ENCODE results near the gene NEDD4L. TPM values are rescaled to one million over a fixed set of nuclear protein-coding genes. Genes with fewer than 3 reads are reported as not detected.

NEDD4L gene
- total RNA-seq, 2 experiments from 2014 or later: 11.2 to 13.7 TPM

- no peak for TF ChIP-seq CTCF (IDR thresholded peaks at IDR 0.05)
- Histone ChIP-seq H3K4me1 (ENCODE audit: insufficient read depth, low read length) (no peaks in the 10 kb centered on the region), H3K9me3 (ENCODE audit: control insufficient read depth in 1 of 2, insufficient read depth in 1 of 2, low read length in 2 of 2) (no peaks in the 10 kb centered on the region), H3K4me3 (ENCODE audit: low read length) (no peak overlapping the region), H3K36me3 (ENCODE audit: insufficient read depth, low read length) (no peaks in the 10 kb centered on the region), H3K27ac (ENCODE audit: low read depth in 1 of 2, low read length in 2 of 2) (no peak overlapping the region), H3K27me3 (ENCODE audit: control insufficient read depth in 1 of 2, insufficient read depth in 2 of 2, low read length in 2 of 2) (no peaks in the 10 kb centered on the region)
- Mint-ChIP-seq H3K4me1 (ENCODE audit: low read depth) (no peaks in the 10 kb centered on the region), H3K36me3 (ENCODE audit: low read depth) (no peaks in the 10 kb centered on the region), H3K9me3 (no peaks in the 10 kb centered on the region), H3K4me3 (no peak overlapping the region), H3K27ac (no peak overlapping the region), H3K27me3 (peaks cover 6% of the 10 kb centered on the region)
- DNase-seq (no peak), ATAC-seq (ENCODE audit: poor library complexity) (no peak)
- POLR2A ChIA-PET: interaction anchor here (1.4 kb wide), 1 partner anchor 17 kb away, joined by 3 read pairs; no protein-coding TSS in a partner anchor
- intact Hi-C loops (cut with DNase I, micrococcal nuclease): loop anchor here in 1 of 2 experiments (5.0 kb wide), 1 partner anchor 296 kb away; no protein-coding TSS in a partner anchor
- CTCF ChIA-PET: no interaction called here
Measured at GRCh38 chr18:58178511-58178910, 134.5 kb downstream of the NEDD4L start.

GRCh38 chr18:58180172-58180571, 136.1 kb downstream of the NEDD4L start:
- Histone ChIP-seq H3K4me1 (ENCODE audit: insufficient read depth, low read length) (no peaks in the 10 kb centered on the region), H3K27ac (ENCODE audit: low read depth in 1 of 2, low read length in 2 of 2) (no peak overlapping the region), H3K9me3 (ENCODE audit: control insufficient read depth in 1 of 2, insufficient read depth in 1 of 2, low read length in 2 of 2) (no peaks in the 10 kb centered on the region), H3K4me3 (ENCODE audit: low read length) (no peak overlapping the region), H3K36me3 (ENCODE audit: insufficient read depth, low read length) (no peaks in the 10 kb centered on the region), H3K27me3 (ENCODE audit: control insufficient read depth in 1 of 2, insufficient read depth in 2 of 2, low read length in 2 of 2) (no peaks in the 10 kb centered on the region)
- CTCF ChIA-PET: interaction anchor here (1.1 kb wide), 1 partner anchor 11 kb away, joined by 3 read pairs; no protein-coding TSS in a partner anchor
- H3K9me3 Mint-ChIP-seq: no peaks in the 10 kb centered on the region
- no peak overlapping the region for H3K27ac Mint-ChIP-seq
- DNase-seq: no peak
- H3K4me3 Mint-ChIP-seq: no peak overlapping the region
- H3K27me3 Mint-ChIP-seq: peaks cover 6% of the 10 kb centered on the region
- no peak for ATAC-seq (ENCODE audit: poor library complexity)
- POLR2A ChIA-PET: no interaction called here
- H3K4me1 Mint-ChIP-seq (ENCODE audit: low read depth): no peaks in the 10 kb centered on the region
- TF ChIP-seq CTCF (IDR thresholded peaks at IDR 0.05): no peak
- no peaks in the 10 kb centered on the region for H3K36me3 Mint-ChIP-seq (ENCODE audit: low read depth)
- intact Hi-C loops (cut with DNase I, micrococcal nuclease): loop anchor here (2.0 to 10.0 kb wide), 7 partner anchors 133 to 585 kb away; no protein-coding TSS in a partner anchor

- Histone ChIP-seq H3K4me1 (ENCODE audit: insufficient read depth, low read length) (no peaks in the 10 kb centered on the region), H3K27ac (ENCODE audit: low read depth in 1 of 2, low read length in 2 of 2) (no peak overlapping the region), H3K9me3 (ENCODE audit: control insufficient read depth in 1 of 2, insufficient read depth in 1 of 2, low read length in 2 of 2) (no peaks in the 10 kb centered on the region), H3K4me3 (ENCODE audit: low read length) (no peak overlapping the region), H3K27me3 (ENCODE audit: control insufficient read depth in 1 of 2, insufficient read depth in 2 of 2, low read length in 2 of 2) (no peaks in the 10 kb centered on the region), H3K36me3 (ENCODE audit: insufficient read depth, low read length) (no peaks in the 10 kb centered on the region)
- no peak overlapping the region for H3K4me3 Mint-ChIP-seq
- peaks cover 6% of the 10 kb centered on the region for H3K27me3 Mint-ChIP-seq
- no peaks in the 10 kb centered on the region for H3K36me3 Mint-ChIP-seq (ENCODE audit: low read depth)
- DNase-seq: peak; percentile 33 to 77 (median 54)
- H3K9me3 Mint-ChIP-seq: no peaks in the 10 kb centered on the region
- no peaks in the 10 kb centered on the region for H3K4me1 Mint-ChIP-seq (ENCODE audit: low read depth)
- ATAC-seq (ENCODE audit: poor library complexity): peak; percentile 51
- CTCF ChIA-PET: interaction anchor here (0.9 to 1.1 kb wide), 4 partner anchors 11 to 577 kb away, joined by 3 to 5 read pairs (median 3); partner anchors contain the start of gene NEDD4L
- peak; percentile 85 for TF ChIP-seq CTCF (IDR thresholded peaks at IDR 0.05)
- intact Hi-C loops (cut with DNase I, micrococcal nuclease): loop anchor here (2.0 to 10.0 kb wide), 7 partner anchors 134 to 584 kb away; no protein-coding TSS in a partner anchor
- no peak overlapping the region for H3K27ac Mint-ChIP-seq
- POLR2A ChIA-PET: no interaction called here
Measured at GRCh38 chr18:58180738-58181353, 136.8 kb downstream of the NEDD4L start.

All from CD4-positive, alpha-beta T cell (primary cell).